ENCODE data around the gene LRRD1. TPM values are rescaled to one million over a fixed set of nuclear protein-coding genes. Genes with fewer than 3 reads are reported as not detected.

The LRRD1 gene
- total RNA-seq, 4 donors from 2014 or later, result 0.16 to 0.57 (median 0.31) TPM

DNA sequence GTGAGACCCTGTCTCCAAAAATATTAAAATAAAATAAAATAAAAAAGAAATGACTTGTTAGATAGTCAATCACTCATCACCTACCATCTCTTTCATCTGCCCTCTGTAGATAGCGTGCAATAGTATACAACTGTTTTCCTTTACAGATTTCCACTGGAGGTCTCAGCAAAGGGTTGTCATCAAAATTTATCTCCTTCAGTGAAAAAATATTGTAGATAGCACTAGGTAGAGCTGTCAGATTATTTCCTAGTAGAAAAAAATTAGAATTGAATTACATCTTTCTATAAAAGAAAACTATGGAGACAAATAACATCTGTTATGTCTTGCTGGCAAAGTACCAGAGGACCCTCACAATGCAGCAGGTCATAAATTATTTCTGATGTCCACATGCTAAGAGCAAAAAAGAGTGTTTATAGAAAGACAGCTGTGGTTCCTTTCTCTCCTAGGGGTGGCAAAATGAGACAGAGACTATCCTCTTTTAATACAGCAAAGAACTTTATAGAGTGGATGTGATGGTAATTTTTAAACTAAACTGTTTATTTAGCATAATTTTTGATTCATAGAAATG, 28.4 kb downstream of the LRRD1 start:
- TF ChIP-seq, protein P1, sequence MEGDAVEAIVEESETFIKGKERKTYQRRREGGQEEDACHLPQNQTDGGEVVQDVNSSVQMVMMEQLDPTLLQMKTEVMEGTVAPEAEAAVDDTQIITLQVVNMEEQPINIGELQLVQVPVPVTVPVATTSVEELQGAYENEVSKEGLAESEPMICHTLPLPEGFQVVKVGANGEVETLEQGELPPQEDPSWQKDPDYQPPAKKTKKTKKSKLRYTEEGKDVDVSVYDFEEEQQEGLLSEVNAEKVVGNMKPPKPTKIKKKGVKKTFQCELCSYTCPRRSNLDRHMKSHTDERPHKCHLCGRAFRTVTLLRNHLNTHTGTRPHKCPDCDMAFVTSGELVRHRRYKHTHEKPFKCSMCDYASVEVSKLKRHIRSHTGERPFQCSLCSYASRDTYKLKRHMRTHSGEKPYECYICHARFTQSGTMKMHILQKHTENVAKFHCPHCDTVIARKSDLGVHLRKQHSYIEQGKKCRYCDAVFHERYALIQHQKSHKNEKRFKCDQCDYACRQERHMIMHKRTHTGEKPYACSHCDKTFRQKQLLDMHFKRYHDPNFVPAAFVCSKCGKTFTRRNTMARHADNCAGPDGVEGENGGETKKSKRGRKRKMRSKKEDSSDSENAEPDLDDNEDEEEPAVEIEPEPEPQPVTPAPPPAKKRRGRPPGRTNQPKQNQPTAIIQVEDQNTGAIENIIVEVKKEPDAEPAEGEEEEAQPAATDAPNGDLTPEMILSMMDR (IDR thresholded peaks at IDR 0.05; ENCODE audit: low read depth), result no peak

GRCh38 chr7:92149736-92150239, 29.2 kb downstream of the LRRD1 start:
- TF ChIP-seq, protein P1 (IDR thresholded peaks at IDR 0.05; ENCODE audit: low read depth), result no peak

- TF ChIP-seq, protein P1 (IDR thresholded peaks at IDR 0.05; ENCODE audit: low read depth), result no peak
Measured at GRCh38 chr7:92141161-92141560, 37.8 kb downstream of the LRRD1 start.

- TF ChIP-seq, protein P1 (IDR thresholded peaks at IDR 0.05; ENCODE audit: low read depth), result no peak
Measured at GRCh38 chr7:92137557-92137956, 41.4 kb downstream of the LRRD1 start.

GRCh38 chr7:92135052-92135889, 43.7 kb downstream of the LRRD1 start:
- TF ChIP-seq, protein P1 (IDR thresholded peaks at IDR 0.05; ENCODE audit: low read depth), result no peak

- TF ChIP-seq, protein P1 (IDR thresholded peaks at IDR 0.05; ENCODE audit: low read depth), result no peak
Measured at GRCh38 chr7:92134271-92135051, 44.5 kb downstream of the LRRD1 start, which contains the start of gene CYP51A1. CYP51A1 (minus strand) TSS chr7:92134477; CDS start chr7:92134364, 113 bp downstream.

Measured in subcutaneous adipose tissue (tissue), 4 donors.